Stimulated activated naive CD8-positive, alpha-beta T cell treated with anti-CD3 and anti-CD28 coated beads, Interleukin-15, amount 100 ng/mL, for 72 hours (primary cell): Measurements from ENCODE around the gene MST1R.

Experiments used
- ATAC-seq: fragments of 150-1000 bp; cut with Tn5 transposase; 2 replicates; pipeline ENCODE4 v1.10.0; 2021; ENCODE audit warnings: mild to moderate bottlenecking, moderate library complexity
- DNase-seq, 2 donors: peaks; one replicate each; pipeline ENCODE4 v3.0.0; 2021 to 2022
- H3K27ac Mint-ChIP-seq, 2 donors: one replicate each; pipeline ENCODE4 v1.8.0; 2022; ENCODE audit warnings: mild to moderate bottlenecking in 2 of 2, mixed read lengths in 2 of 2, moderate library complexity in 2 of 2
- H3K27me3 Mint-ChIP-seq: one replicate; pipeline ENCODE4 v1.8.0; 2022; ENCODE audit warnings: mixed read lengths
- H3K4me1 Mint-ChIP-seq: one replicate; pipeline ENCODE4 v1.8.0; 2022; ENCODE audit warnings: mild to moderate bottlenecking, mixed read lengths
- H3K4me3 Mint-ChIP-seq, 2 donors: one replicate each; pipeline ENCODE4 v1.8.0; 2022; ENCODE audit warnings: mild to moderate bottlenecking in 2 of 2, mixed read lengths in 2 of 2, moderate library complexity in 1 of 2
- H3K9me3 Mint-ChIP-seq, 2 donors: one replicate each; pipeline ENCODE4 v1.8.0; 2022; ENCODE audit warnings: mixed read lengths in 2 of 2

The MST1R gene

DNA sequence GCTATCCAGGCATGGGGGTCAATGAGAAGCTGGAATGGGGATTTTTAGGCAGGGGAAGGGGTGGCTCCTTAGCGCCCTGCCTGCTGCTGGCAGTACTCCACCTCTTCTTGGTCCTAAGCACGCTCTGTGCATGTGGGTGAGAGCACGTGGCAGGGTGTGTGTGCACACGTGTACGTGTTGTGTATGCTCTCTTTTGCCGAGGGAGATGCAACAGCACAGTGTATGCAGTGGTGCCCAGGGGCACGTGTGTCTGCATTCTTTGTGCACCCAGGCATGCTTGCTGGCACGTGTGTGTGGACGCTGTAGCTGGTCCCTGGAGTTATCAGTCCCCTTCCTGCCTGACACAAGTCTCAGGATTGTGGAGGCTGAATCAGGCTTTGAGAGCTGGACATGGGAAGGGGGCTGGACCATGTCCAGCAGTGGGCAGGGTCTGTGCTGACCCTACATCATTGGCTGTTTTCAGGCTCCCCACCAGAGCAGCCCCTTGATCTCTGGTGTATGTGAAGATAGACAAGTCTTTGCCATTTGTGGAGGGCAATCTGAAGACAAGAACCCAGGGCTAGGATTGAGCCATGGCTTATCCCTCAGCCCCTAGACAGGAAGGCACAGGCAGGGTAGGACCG, 32.0 kb downstream of the MST1R start:
- H3K9me3 Mint-ChIP-seq, result no peaks in the 10 kb centered on the region
- H3K27me3 Mint-ChIP-seq, result peaks cover 65% of the 10 kb centered on the region
- DNase-seq, result no peak
- ATAC-seq, result no peak
- H3K4me1 Mint-ChIP-seq, result peaks cover 24% of the 10 kb centered on the region
- no peak overlapping the region for H3K4me3 Mint-ChIP-seq
- H3K27ac Mint-ChIP-seq, result peak overlapping the region in 1 of 2 donors; percentile 20

DNA sequence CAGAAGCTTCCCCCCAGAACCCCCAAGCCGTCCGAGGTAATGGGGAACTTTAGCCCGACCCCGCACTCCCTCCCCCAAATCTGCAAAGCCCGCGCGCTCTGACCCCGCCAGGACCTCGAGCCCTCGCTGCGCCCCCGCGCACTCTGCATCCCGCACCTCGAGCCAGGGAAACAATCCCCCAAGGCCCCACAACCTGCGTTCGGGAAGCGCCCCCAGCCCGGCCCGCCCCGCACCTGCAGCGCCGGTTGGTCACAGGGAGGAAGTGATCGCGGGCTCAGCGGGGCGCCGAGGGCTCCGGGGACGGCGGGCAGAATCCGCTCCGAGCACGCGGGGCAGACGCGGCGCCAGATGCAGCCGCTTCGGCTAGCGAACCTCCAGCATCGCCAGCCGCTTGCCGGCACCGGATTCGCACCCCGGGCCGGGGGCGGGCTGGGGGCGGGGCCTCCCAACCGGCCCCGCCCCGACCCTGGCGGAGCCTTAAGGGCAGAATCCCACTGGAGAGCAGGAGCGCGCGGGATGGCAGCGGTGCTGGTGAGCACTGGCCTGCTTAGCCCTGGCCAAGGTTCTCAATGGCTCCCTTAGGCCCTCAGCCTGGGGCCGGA, 34.0 kb downstream of the MST1R start, which contains the start of gene CAMKV:
TSS of gene CAMKV (minus strand) at position 382 of the 602 bp plus-strand sequence. CDS start 7,518 bp downstream, outside the sequence.
- no peaks in the 10 kb centered on the region for H3K9me3 Mint-ChIP-seq
- DNase-seq (peak in 1 of 2 donors; percentile 22), ATAC-seq (peak; percentile 65)
- H3K27ac Mint-ChIP-seq, result no peak within 1 kb of the TSS
- H3K27me3 Mint-ChIP-seq, result peaks cover 73% of the 10 kb centered on the region
- H3K4me3 Mint-ChIP-seq, result peak within 1 kb of the TSS; percentile 39 to 61
- peaks cover 24% of the 10 kb centered on the region for H3K4me1 Mint-ChIP-seq

DNA sequence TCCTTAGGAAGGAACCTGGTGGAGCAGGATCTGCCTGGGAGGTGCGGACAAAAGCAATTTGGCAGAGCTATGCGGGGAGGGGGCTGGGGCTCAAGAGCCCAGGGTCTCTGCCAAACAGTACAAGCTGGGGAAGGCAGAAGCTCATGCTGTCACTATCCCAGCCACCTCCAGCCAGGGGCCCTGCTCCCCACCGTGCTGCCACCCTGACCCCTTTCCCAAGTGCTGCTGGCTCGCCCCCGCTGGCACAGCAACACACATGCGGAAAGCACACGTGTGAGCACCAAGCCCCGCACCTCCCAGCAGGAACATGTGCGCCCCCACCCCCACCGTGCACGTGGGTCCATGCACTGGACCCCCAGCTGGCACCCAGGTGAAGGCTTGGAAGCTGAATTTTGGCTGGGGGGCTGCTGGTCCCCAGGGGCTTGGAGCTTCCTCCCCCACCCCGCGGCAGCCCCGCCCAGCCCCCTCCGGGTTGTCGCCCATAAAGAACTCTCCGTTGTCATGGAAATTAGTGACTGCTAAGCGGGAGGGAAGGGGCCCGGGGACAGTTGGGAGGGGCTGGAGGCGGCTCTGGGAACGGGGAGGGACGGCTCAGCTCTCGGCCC, 34.7 kb downstream of the MST1R start:
- no peak for DNase-seq
- peak; percentile 3 for ATAC-seq
- Mint-ChIP-seq H3K4me3 (peak overlapping the region; percentile 22 to 57), H3K27ac (no peak overlapping the region), H3K9me3 (no peaks in the 10 kb centered on the region), H3K27me3 (peaks cover 77% of the 10 kb centered on the region), H3K4me1 (peaks cover 24% of the 10 kb centered on the region)

DNA sequence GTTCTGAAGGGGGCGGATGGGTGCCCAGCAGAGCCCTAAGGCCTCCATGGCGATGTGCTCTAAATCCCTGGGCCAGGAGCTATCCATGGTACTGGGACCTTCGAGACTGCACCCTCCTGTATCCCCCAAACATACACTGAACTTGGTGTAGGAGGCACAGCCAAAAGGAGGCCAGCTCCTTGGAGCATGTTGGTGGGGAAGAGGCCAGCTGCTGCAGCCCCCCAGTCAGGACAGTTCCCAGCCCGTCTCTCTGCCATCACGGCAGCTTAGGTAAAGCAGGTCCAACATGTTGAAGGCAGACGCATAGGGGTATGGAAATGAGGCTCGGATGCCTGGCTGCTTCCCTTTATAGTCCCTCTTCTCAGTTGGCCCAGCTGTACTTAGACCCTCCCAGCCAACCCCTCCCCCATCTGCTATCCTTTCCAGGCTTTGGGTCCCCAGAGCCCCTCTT, 35.8 kb downstream of the MST1R start:
- Mint-ChIP-seq H3K27ac (no peak overlapping the region), H3K4me3 (no peak overlapping the region), H3K27me3 (peaks cover 88% of the 10 kb centered on the region), H3K9me3 (no peaks in the 10 kb centered on the region), H3K4me1 (peaks cover 18% of the 10 kb centered on the region)
- DNase-seq (no peak), ATAC-seq (no peak)

DNA sequence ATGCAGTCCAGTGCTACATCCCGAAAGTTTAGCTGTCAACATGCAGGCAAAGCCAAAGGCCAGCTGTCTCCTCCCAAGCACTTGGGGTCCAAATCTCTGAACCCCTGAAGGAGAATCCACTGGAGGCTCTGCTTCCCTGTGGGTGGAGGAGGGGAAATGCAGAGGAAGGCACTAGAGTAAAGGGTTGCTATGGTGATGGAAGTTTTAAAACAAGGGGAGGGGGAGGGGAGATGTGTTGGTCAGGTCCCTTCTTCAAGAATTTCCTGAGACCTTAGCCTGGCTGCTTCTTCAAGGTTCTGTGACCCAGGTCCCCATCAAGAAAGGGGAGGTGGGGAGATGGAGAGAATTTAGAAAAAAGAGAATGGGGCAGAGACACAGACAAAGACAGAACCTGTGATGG, 36.3 kb downstream of the MST1R start:
- ATAC-seq (no peak), DNase-seq (no peak)
- peaks cover 13% of the 10 kb centered on the region for H3K4me1 Mint-ChIP-seq
- no peak overlapping the region for H3K4me3 Mint-ChIP-seq
- H3K27me3 Mint-ChIP-seq, result peaks cover 90% of the 10 kb centered on the region
- H3K9me3 Mint-ChIP-seq, result no peaks in the 10 kb centered on the region
- no peak overlapping the region for H3K27ac Mint-ChIP-seq

DNA sequence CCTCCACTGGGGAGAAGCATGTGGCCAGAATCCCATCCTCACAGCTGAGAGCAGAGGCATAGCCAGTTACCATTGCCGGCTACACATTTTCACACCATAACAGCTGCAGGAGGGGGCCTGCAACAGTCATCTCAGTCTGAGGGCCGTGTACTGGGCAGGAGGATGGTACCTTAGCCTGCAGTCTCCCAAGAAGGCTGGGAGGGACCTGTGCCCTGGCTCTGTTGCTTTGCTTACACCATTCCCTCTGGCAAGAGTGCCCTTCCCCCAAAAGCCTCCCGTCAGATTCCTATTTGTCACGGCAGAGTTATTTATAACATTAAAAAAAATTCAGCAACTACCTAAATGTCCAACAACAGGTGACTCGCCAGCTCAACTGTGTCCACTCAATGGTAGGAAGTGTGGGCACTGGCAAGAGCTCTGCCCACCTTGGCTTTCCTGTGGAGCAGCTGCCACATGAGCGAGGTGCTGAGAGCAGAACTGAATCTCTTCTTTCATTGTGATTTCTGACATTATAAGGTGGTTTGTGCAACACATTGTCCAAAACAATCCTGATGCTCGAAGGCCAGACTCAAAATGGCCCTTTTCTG, 38.4 kb downstream of the MST1R start:
- no peaks in the 10 kb centered on the region for H3K9me3 Mint-ChIP-seq
- DNase-seq, result no peak
- no peak overlapping the region for H3K4me3 Mint-ChIP-seq
- H3K27ac Mint-ChIP-seq, result no peak overlapping the region
- peaks cover 70% of the 10 kb centered on the region for H3K27me3 Mint-ChIP-seq
- H3K4me1 Mint-ChIP-seq, result peaks cover 9% of the 10 kb centered on the region
- ATAC-seq, result no peak

DNA sequence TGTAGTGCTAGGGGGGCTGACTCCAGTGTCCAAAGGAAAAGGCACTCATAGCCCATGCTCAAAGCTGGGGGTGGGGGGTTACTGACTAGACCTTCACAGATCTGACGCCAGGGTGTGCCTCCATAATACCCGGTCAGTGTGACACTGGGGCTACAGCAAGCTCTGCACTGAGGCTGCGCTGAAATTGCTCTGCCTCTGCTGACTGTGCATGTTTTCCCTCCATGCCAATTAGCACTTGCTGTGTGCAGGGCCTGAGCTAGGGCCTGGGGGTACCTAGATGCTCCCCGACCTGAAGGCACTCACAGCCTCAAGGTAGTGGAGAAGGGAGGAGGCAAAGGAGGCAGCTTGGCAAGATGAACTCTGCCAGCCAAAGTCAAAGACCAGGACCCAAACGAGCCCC, 39.2 kb downstream of the MST1R start:
- DNase-seq, result no peak
- Mint-ChIP-seq H3K4me3 (no peak overlapping the region), H3K27me3 (peaks cover 62% of the 10 kb centered on the region)

DNA sequence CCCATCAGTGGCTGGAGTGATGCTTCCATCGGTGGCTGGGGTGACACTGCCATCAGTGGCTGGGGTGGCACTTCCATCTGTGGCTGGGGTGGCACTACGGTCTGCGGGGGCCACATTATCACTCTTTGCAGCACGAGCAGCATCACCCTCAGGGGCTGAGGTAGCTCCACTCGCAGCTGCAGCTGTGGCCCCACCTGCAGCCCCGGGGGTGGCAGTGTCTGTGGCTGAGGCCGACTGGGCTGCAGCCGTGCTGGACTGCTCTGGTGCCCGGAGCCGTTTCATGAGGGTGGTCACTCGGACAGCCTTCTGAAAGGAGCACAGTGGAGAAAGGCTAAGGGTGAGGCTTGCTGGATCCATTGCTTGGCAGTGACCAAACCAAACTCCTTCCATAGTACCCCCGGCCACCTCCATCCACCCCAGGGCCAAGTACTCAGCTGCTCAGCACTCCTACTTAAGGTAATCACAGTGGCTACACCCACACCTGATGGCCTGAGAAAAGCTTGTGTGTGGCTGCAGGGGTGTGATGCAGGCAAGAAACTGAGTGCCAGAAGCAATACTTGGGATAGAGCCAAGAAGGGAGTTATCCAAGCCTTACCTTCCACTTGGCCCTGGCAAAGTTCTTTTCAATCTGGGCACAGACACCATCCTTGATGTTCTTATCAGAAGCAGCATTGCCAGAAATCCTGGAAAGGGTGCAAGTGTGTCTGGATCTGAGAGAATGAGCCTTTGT, 43.9 kb downstream of the MST1R start:
- no peaks in the 10 kb centered on the region for H3K9me3 Mint-ChIP-seq
- H3K4me1 Mint-ChIP-seq, result peaks cover 10% of the 10 kb centered on the region
- ATAC-seq, result no peak
- H3K4me3 Mint-ChIP-seq, result no peak overlapping the region
- H3K27ac Mint-ChIP-seq, result no peak overlapping the region
- H3K27me3 Mint-ChIP-seq, result peaks cover 17% of the 10 kb centered on the region
- no peak for DNase-seq

More for the DNA sequence above, 39.2 kb downstream of the MST1R start:
- Mint-ChIP-seq H3K27ac (no peak overlapping the region), H3K9me3 (no peaks in the 10 kb centered on the region), H3K4me1 (peaks cover 9% of the 10 kb centered on the region)
- no peak for ATAC-seq

DNA sequence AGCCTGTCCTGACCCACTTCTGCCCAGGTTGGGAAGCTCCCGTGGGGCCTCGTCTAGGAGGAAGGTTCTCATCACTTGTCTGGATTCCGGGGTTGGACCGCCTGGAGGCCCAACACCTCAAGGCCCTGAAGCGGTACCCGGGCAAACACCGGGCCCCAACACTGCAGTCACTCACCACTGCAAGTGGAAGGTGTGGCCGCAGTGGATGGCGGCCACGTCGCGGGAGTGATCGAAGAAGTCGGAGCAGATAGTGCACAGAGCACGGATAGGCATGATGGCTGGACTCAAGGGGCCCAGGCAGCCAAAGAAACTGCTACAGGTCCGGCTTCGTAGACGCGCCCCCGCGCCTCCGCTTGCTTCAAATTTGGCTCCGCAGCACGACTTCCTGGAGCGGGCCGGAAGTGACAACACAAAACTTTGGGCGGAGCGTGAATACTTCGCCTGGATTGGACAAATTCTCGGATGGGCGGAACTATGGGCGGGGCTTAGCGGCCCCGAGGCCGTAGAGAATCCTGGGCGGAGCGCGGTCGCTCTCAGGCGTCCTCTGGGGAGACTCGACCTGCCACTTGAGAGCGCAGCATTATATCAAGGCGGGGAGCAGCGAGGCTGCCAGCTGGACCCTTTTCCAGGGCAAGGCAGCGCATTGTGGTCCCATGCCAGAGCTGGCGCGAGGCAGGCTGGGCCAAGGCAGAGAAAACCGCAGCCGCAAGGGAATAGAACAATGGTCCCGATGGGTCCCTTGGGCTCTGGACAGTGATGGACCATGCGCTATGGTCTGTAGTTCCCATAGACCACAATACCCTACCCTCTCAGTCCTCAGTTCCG, 47.3 kb downstream of the MST1R start, which contains the start of gene TRAIP:
TSS of gene TRAIP (minus strand) at position 384 of the 825 bp plus-strand sequence. CDS start at position 273, 111 bp downstream.
- peak; percentile 95 for DNase-seq
- H3K27ac Mint-ChIP-seq, result peak within 1 kb of the TSS; percentile 95 to 97
- peak; percentile 99 for ATAC-seq
- H3K4me1 Mint-ChIP-seq, result peaks cover 15% of the 10 kb centered on the region
- H3K4me3 Mint-ChIP-seq, result peak within 1 kb of the TSS; percentile 99
- H3K27me3 Mint-ChIP-seq, result no peaks in the 10 kb centered on the region
- no peaks in the 10 kb centered on the region for H3K9me3 Mint-ChIP-seq

DNA sequence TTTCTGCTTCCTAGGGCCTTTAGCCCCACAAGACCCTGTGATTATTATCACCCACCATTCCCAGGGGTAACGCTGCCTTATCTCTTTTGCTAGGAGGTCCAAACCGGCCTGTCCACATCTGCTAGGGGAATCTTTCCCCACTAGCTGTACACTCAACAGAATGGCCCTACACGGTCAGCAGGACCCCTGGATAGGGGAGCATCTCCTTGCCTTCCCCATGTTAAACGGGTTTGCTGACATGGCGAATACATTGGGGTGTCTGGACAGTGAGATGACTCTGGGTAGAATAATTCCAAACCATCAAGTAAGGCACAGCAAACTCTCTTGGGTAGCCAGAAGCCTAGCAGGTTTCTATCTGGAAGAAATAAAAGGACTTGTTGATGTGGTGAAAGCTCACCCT, 48.0 kb downstream of the MST1R start:
- H3K27ac Mint-ChIP-seq, result peak overlapping the region; percentile 95 to 97
- DNase-seq, result no peak
- no peak for ATAC-seq
- H3K27me3 Mint-ChIP-seq, result no peaks in the 10 kb centered on the region
- peak overlapping the region; percentile 99 for H3K4me3 Mint-ChIP-seq
- peaks cover 15% of the 10 kb centered on the region for H3K4me1 Mint-ChIP-seq
- no peaks in the 10 kb centered on the region for H3K9me3 Mint-ChIP-seq

DNA sequence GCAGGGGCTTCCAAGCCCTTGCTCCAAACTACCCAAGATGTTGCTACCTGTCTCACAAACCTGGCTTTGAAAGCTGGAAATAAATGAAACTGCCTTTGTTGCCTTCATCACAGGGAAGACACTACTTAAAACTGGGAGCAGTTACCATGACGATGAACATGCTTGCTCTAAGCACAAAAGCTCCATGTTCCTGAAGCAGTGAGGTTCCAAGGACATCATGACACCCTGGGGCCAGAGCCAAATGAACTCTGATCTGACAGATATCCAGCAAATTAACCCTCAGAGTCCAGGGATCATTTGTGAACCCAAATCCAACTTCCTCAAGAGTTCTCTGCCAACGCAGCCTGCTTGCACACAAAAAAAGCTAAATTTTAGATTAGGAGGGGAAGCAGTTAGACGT, 58.0 kb downstream of the MST1R start:
- DNase-seq (no peak), ATAC-seq (no peak)
- Mint-ChIP-seq H3K9me3 (no peaks in the 10 kb centered on the region), H3K27me3 (no peaks in the 10 kb centered on the region), H3K4me3 (no peak overlapping the region), H3K4me1 (no peaks in the 10 kb centered on the region), H3K27ac (no peak overlapping the region)

DNA sequence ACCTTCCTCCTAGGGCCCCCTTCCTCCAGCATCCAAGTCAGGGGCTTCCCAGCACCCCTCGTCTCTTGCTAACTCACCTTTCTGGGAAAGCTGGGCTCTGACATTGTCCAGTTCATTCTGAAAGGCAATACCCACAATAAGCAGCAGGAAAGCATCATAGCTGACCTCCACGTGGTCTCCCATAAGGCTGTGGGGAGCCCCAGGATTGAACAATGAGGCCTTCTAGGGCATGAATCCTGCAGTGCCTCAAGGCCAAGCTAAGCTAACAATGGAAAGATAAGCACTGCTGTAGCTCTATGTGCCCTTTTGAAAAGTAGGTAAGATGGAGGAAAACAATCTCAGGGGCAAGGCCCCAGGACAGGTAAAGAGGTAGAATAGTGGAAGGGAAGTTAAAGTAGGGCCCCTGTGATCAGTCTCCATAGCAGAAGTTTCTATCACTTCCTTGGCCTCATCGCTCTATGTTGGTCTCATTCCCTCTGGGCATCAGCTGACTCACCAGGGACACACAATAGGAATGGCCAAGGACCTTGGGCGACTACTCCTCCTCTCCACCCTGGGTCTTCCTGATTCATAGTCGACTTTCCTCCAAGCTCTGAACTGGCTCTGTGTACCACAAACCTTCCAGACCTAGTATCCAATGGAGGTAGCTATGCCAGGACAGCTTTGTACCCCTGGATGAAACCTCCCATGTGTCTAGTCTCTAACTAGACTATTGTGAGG, 59.0 kb downstream of the MST1R start:
- H3K4me3 Mint-ChIP-seq, result no peak overlapping the region
- peak overlapping the region; percentile 0 to 53 for H3K27ac Mint-ChIP-seq
- no peaks in the 10 kb centered on the region for H3K4me1 Mint-ChIP-seq
- no peak for ATAC-seq
- DNase-seq, result no peak
- no peaks in the 10 kb centered on the region for H3K27me3 Mint-ChIP-seq
- no peaks in the 10 kb centered on the region for H3K9me3 Mint-ChIP-seq

DNA sequence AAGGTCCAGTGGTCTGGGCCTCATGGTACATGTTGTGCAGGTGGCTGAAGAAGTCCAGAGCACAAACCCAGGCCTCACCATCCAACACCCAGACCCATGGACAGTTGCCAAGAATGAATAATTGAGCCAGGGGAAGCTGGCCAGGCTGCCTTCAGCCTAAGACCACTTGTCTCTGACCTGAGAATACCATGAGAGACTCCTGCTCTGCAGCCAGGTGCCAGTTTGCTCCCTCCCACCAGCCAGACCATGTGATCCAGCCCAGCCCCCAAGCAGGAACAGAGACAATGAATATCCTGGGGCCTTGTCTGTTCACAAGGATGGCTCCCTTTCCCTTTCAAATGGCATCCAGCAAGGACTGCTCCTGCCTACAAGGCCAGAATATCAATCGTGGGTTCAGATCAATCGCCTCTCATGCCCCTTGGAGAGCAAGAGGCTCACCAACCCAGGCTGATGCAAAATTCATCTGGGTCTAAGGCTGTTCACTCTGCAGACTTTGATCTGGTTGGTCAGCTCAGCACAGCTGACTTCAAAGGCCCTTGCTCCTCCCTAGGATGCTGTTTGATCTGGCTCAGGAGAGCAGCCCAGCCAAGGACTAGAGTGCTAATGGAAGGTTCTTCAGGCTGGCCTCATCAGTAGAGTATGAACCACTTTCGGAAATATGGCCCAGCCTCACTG, 60.7 kb downstream of the MST1R start:
- H3K4me3 Mint-ChIP-seq, result no peak overlapping the region

DNA sequence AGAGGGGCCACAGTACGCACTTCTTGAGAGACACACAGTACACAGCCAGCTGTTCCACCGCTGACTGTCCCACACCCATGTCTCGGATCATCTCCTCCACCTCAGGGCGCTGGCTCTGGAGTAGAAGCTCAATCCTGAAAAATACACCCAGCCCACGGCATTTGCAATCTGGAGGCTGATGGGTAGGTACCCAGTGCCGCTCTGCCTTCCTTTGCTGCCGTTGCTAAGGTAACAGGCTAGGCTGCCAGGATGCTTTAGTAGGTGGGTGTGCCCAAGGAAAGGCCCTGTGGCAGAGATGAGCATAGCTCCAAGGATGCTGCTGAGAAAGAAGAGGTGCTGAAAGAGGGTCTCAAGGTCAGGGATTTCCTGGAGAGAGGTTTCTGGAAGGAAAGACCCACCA, 61.9 kb downstream of the MST1R start:
- no peak overlapping the region for H3K4me3 Mint-ChIP-seq
- H3K27ac Mint-ChIP-seq, result no peak overlapping the region
- ATAC-seq, result no peak
- no peak for DNase-seq
- peaks cover 5% of the 10 kb centered on the region for H3K4me1 Mint-ChIP-seq
- no peaks in the 10 kb centered on the region for H3K27me3 Mint-ChIP-seq
- H3K9me3 Mint-ChIP-seq, result no peaks in the 10 kb centered on the region

More for the DNA sequence above, 60.7 kb downstream of the MST1R start:
- no peak for ATAC-seq
- DNase-seq, result no peak
- Mint-ChIP-seq H3K27ac (peak overlapping the region in 1 of 2 donors; percentile 44), H3K9me3 (no peaks in the 10 kb centered on the region), H3K4me1 (peaks cover 5% of the 10 kb centered on the region), H3K27me3 (no peaks in the 10 kb centered on the region)
